C1 segment of cervical spinal cord (tissue), 14 donors: Measurements from ENCODE around the gene DENND4B.

Experiments used
- DNase-seq, 14 donors: peaks; one replicate each; lab custom pipeline; 2025; lab: John Stamatoyannopoulos, UW

The DENND4B gene

GRCh38 chr1:153888533-153888932, 58.0 kb downstream of the DENND4B start:
- DNase-seq = no peak

- DNase-seq = no peak
Observed at GRCh38 chr1:153886127-153886526, 60.4 kb downstream of the DENND4B start.

DNA sequence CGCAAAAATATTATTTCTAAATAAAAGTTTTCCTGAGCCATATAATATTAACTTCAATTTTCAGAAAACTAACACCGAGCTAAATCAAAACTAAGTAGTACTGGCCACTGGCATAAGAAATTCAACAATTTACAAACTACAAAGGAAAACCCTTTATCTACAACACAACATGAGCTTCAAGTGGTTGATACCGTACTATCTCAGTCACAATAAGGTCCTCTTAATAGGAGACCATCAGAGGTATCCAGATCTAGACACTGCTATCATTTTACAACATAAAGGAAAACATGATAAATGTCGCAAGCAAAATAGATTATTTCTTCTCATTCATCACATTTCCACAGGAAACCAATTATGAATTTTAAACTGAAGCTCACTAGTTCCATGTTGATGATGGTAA, 63.3 kb downstream of the DENND4B start:
- DNase-seq = no peak

DNA sequence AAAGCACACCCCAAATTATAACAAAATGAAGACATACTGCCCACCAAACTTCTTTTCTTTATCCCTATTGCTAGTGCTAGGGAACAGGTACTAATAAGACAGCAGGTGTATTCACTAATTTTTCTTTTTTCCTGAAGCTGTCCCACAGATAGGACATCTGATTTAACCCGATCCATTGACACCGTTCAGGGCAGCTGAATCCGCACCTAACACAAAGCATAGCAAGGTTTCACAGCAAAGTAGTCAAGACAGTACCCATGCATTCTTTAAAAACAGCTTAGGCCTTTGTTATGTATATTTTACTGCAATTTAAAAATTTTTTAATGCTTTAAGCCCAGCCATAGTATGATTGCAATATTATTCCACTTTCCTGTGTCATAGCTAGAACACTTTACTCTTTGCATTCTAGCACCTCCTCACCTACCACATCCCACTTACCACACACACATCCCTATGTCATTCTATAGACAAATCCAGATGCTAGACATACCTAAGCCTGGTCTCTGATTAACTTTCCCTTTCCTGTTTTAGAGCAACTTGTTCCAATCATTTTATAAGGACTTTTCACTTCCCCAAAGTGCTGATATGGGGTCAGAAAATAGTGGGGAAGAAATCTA, 64.1 kb downstream of the DENND4B start:
- DNase-seq = no peak

- DNase-seq = peak in 5 of 14 donors; percentile 1 to 8 (median 6)
Observed at GRCh38 chr1:153881751-153882150, 64.8 kb downstream of the DENND4B start.

DNA sequence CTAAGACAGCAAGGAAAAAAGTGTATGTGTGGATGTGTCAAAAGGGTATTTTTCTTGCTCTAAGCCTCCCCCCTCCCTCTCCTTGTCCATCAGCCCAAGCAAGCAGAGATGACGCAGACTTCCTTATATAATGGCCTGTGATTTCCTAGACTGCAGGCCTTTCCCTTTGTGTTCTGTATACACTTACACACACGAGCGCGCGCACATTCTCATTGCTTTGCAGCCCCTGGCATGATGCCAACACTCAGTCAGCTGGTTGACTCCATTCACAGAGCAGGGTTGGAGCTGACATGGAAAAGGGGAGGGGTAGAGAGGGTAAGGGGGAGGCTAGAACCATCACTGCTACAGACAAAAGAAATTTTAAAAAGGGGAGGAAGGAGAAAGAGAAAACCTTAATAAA, 65.6 kb downstream of the DENND4B start:
- peak; percentile 20 to 87 (median 75) for DNase-seq

DNA sequence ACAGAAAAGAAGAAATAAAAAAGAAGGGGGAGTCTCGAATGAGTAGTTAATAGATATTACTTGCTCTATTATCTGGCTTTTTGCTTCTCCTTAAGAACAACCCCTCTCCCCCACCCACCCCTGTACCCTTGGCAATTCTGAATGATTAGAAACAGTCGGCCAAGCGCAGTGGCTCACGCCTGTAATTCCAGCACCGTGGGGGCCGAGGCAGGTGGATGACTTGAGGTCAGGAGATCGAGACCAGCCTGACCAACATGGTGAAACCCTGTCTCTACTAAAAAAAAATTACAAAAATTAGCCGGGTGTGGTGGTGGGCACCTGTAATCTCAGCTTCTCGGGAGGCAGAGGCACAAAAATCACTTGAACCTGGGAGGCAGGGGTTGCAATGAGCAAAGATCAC, 66.5 kb downstream of the DENND4B start:
- no peak for DNase-seq
